ENCODE measurements around the gene REXO4.

The REXO4 gene

GRCh38 chr9:133419005-133419404 lies 1.2 kb upstream of the REXO4 start:
- Histone ChIP-seq H3K36me3 (ENCODE audit: insufficient read depth, low read length) (peaks cover 2% of the 10 kb centered on the region; the same call in 1 of the 2 replicates), H2AFZ (ENCODE audit: low read length, unreplicated experiment) (no peak overlapping the region), H3K4me1 (ENCODE audit: control insufficient read depth, insufficient read depth, low read length, unreplicated experiment) (peaks cover 12% of the 10 kb centered on the region), H3K4me3 (ENCODE audit: low read depth, low read length) (peak overlapping the region; percentile 84), H3K27me3 (ENCODE audit: insufficient read depth, low read length) (no peaks in the 10 kb centered on the region), H3K27ac (ENCODE audit: low read depth, low read length) (no peak overlapping the region), H3K79me2 (ENCODE audit: control insufficient read depth, insufficient read depth, low read length, unreplicated experiment) (peaks cover 35% of the 10 kb centered on the region)

- no peak overlapping the region for H3K27ac ChIP-seq (ENCODE audit: low read depth, low read length)
- no peak overlapping the region for H3K4me3 ChIP-seq (ENCODE audit: low read depth, low read length)
- H3K27me3 ChIP-seq (ENCODE audit: insufficient read depth, low read length): no peaks in the 10 kb centered on the region
- peaks cover 6% of the 10 kb centered on the region; the same call in 1 of the 2 replicates for H3K36me3 ChIP-seq (ENCODE audit: insufficient read depth, low read length)
- H2AFZ ChIP-seq (ENCODE audit: low read length, unreplicated experiment): no peak overlapping the region
- peaks cover 12% of the 10 kb centered on the region for H3K4me1 ChIP-seq (ENCODE audit: control insufficient read depth, insufficient read depth, low read length, unreplicated experiment)
- peaks cover 44% of the 10 kb centered on the region for H3K79me2 ChIP-seq (ENCODE audit: control insufficient read depth, insufficient read depth, low read length, unreplicated experiment)
Observed at GRCh38 chr9:133415170-133415569, 2.6 kb downstream of the REXO4 start.

- Histone ChIP-seq H3K4me1 (ENCODE audit: control insufficient read depth, insufficient read depth, low read length, unreplicated experiment) (peaks cover 20% of the 10 kb centered on the region), H3K4me3 (ENCODE audit: low read depth, low read length) (no peak overlapping the region), H3K36me3 (ENCODE audit: insufficient read depth, low read length) (peaks cover 3% of the 10 kb centered on the region; the same call in 1 of the 2 replicates)
Observed at GRCh38 chr9:133408042-133408441, 9.8 kb downstream of the REXO4 start.

GRCh38 chr9:133406480-133407307 lies 11.1 kb downstream of the REXO4 start:
- peak overlapping the region; percentile 75 for H3K27ac ChIP-seq (ENCODE audit: low read depth, low read length)
- H3K4me1 ChIP-seq (ENCODE audit: control insufficient read depth, insufficient read depth, low read length, unreplicated experiment): peaks cover 20% of the 10 kb centered on the region
- no peaks in the 10 kb centered on the region for H3K36me3 ChIP-seq (ENCODE audit: insufficient read depth, low read length)
- no peak overlapping the region for H2AFZ ChIP-seq (ENCODE audit: low read length, unreplicated experiment)
- H3K4me3 ChIP-seq (ENCODE audit: low read depth, low read length): no peak overlapping the region
- H3K79me2 ChIP-seq (ENCODE audit: control insufficient read depth, insufficient read depth, low read length, unreplicated experiment): no peaks in the 10 kb centered on the region
- H3K27me3 ChIP-seq (ENCODE audit: insufficient read depth, low read length): no peaks in the 10 kb centered on the region

More at GRCh38 chr9:133408042-133408441, 9.8 kb downstream of the REXO4 start:
- peaks cover 4% of the 10 kb centered on the region for H3K79me2 ChIP-seq (ENCODE audit: control insufficient read depth, insufficient read depth, low read length, unreplicated experiment)
- no peak overlapping the region for H2AFZ ChIP-seq (ENCODE audit: low read length, unreplicated experiment)
- H3K27me3 ChIP-seq (ENCODE audit: insufficient read depth, low read length): no peaks in the 10 kb centered on the region
- no peak overlapping the region for H3K27ac ChIP-seq (ENCODE audit: low read depth, low read length)

GRCh38 chr9:133405508-133406438 lies 12.0 kb downstream of the REXO4 start:
- no peak overlapping the region for H2AFZ ChIP-seq (ENCODE audit: low read length, unreplicated experiment)

GRCh38 chr9:133404454-133405002 lies 13.3 kb downstream of the REXO4 start:
- Histone ChIP-seq H3K4me3 (ENCODE audit: low read depth, low read length) (no peak overlapping the region), H3K27me3 (ENCODE audit: insufficient read depth, low read length) (no peaks in the 10 kb centered on the region), H3K4me1 (ENCODE audit: control insufficient read depth, insufficient read depth, low read length, unreplicated experiment) (peaks cover 20% of the 10 kb centered on the region), H2AFZ (ENCODE audit: low read length, unreplicated experiment) (no peak overlapping the region), H3K27ac (ENCODE audit: low read depth, low read length) (no peak overlapping the region), H3K36me3 (ENCODE audit: insufficient read depth, low read length) (no peaks in the 10 kb centered on the region), H3K79me2 (ENCODE audit: control insufficient read depth, insufficient read depth, low read length, unreplicated experiment) (no peaks in the 10 kb centered on the region)

More at GRCh38 chr9:133405508-133406438, 12.0 kb downstream of the REXO4 start:
- Histone ChIP-seq H3K27me3 (ENCODE audit: insufficient read depth, low read length) (no peaks in the 10 kb centered on the region), H3K4me3 (ENCODE audit: low read depth, low read length) (peak overlapping the region; percentile 35; the same call in 1 of the 2 replicates), H3K27ac (ENCODE audit: low read depth, low read length) (peak overlapping the region; percentile 75), H3K79me2 (ENCODE audit: control insufficient read depth, insufficient read depth, low read length, unreplicated experiment) (no peaks in the 10 kb centered on the region), H3K36me3 (ENCODE audit: insufficient read depth, low read length) (no peaks in the 10 kb centered on the region), H3K4me1 (ENCODE audit: control insufficient read depth, insufficient read depth, low read length, unreplicated experiment) (peaks cover 20% of the 10 kb centered on the region)

GRCh38 chr9:133403766-133404453 lies 13.9 kb downstream of the REXO4 start:
- Histone ChIP-seq H3K4me1 (ENCODE audit: control insufficient read depth, insufficient read depth, low read length, unreplicated experiment) (peaks cover 20% of the 10 kb centered on the region), H3K36me3 (ENCODE audit: insufficient read depth, low read length) (no peaks in the 10 kb centered on the region), H3K79me2 (ENCODE audit: control insufficient read depth, insufficient read depth, low read length, unreplicated experiment) (no peaks in the 10 kb centered on the region), H3K27me3 (ENCODE audit: insufficient read depth, low read length) (no peaks in the 10 kb centered on the region), H2AFZ (ENCODE audit: low read length, unreplicated experiment) (no peak overlapping the region), H3K27ac (ENCODE audit: low read depth, low read length) (no peak overlapping the region), H3K4me3 (ENCODE audit: low read depth, low read length) (no peak overlapping the region)

- Histone ChIP-seq H2AFZ (ENCODE audit: low read length, unreplicated experiment) (no peak overlapping the region), H3K36me3 (ENCODE audit: insufficient read depth, low read length) (no peaks in the 10 kb centered on the region), H3K4me1 (ENCODE audit: control insufficient read depth, insufficient read depth, low read length, unreplicated experiment) (peaks cover 20% of the 10 kb centered on the region), H3K27ac (ENCODE audit: low read depth, low read length) (no peak overlapping the region), H3K4me3 (ENCODE audit: low read depth, low read length) (no peak overlapping the region), H3K79me2 (ENCODE audit: control insufficient read depth, insufficient read depth, low read length, unreplicated experiment) (no peaks in the 10 kb centered on the region), H3K27me3 (ENCODE audit: insufficient read depth, low read length) (no peaks in the 10 kb centered on the region)
Observed at GRCh38 chr9:133402689-133403088, 15.1 kb downstream of the REXO4 start.

GRCh38 chr9:133401588-133401987 lies 16.2 kb downstream of the REXO4 start:
- H3K36me3 ChIP-seq (ENCODE audit: insufficient read depth, low read length): no peaks in the 10 kb centered on the region
- no peak overlapping the region for H3K4me3 ChIP-seq (ENCODE audit: low read depth, low read length)
- no peak overlapping the region for H3K27ac ChIP-seq (ENCODE audit: low read depth, low read length)
- peaks cover 18% of the 10 kb centered on the region for H3K4me1 ChIP-seq (ENCODE audit: control insufficient read depth, insufficient read depth, low read length, unreplicated experiment)
- H3K27me3 ChIP-seq (ENCODE audit: insufficient read depth, low read length): no peaks in the 10 kb centered on the region
- no peak overlapping the region for H2AFZ ChIP-seq (ENCODE audit: low read length, unreplicated experiment)
- no peaks in the 10 kb centered on the region for H3K79me2 ChIP-seq (ENCODE audit: control insufficient read depth, insufficient read depth, low read length, unreplicated experiment)

GRCh38 chr9:133400292-133400691 lies 17.5 kb downstream of the REXO4 start:
- Histone ChIP-seq H3K79me2 (ENCODE audit: control insufficient read depth, insufficient read depth, low read length, unreplicated experiment) (no peaks in the 10 kb centered on the region), H3K4me3 (ENCODE audit: low read depth, low read length) (no peak overlapping the region), H3K27me3 (ENCODE audit: insufficient read depth, low read length) (peaks cover 7% of the 10 kb centered on the region; the same call in 1 of the 2 replicates), H3K36me3 (ENCODE audit: insufficient read depth, low read length) (no peaks in the 10 kb centered on the region), H3K4me1 (ENCODE audit: control insufficient read depth, insufficient read depth, low read length, unreplicated experiment) (peaks cover 5% of the 10 kb centered on the region), H2AFZ (ENCODE audit: low read length, unreplicated experiment) (no peak overlapping the region), H3K27ac (ENCODE audit: low read depth, low read length) (no peak overlapping the region)
